ENCODE measurements around the gene FAM168B.
A peak's percentile ranks its signal among the peaks of the same experiment; 100 is the strongest.
"Not testable (repeated sequence)": the region's sequence is repeated elsewhere in the genome, so short reads cannot be mapped to it uniquely, and the experiment has no call there.

Gene FAM168B

GRCh38 chr2:131093006-131093695, at the start of gene FAM168B:
FAM168B (minus strand) TSS chr2:131093460; CDS start chr2:131082646, 10,814 bp downstream.
- DNase-seq: peak; percentile 34 to 91 (median 80)

- no peak for DNase-seq
These were observed 49.6 kb upstream of the FAM168B start for GRCh38 chr2:131142849-131143248.

GRCh38 chr2:131140581-131140980, 47.3 kb upstream of the FAM168B start:
- no peak for DNase-seq

- no peak for DNase-seq
These were observed 39.5 kb upstream of the FAM168B start for GRCh38 chr2:131132729-131133128.

GRCh38 chr2:131130298-131130596, 37.0 kb upstream of the FAM168B start:
- DNase-seq: no peak

GRCh38 chr2:131127981-131128380, 34.7 kb upstream of the FAM168B start:
- DNase-seq: no peak

- peak in 12 of 51 donors; percentile 7 to 29 (median 21) for DNase-seq
These were observed 33.8 kb upstream of the FAM168B start for GRCh38 chr2:131127076-131127475.

- peak in 1 of 51 donors; percentile 28 for DNase-seq
These were observed 33.2 kb upstream of the FAM168B start for GRCh38 chr2:131126436-131126835.

- DNase-seq: peak in 1 of 51 donors; percentile 12
These were observed 32.0 kb upstream of the FAM168B start for GRCh38 chr2:131125195-131125757.

GRCh38 chr2:131123192-131123591, 29.9 kb upstream of the FAM168B start:
- no peak for DNase-seq

- DNase-seq: no peak
These were observed 29.2 kb upstream of the FAM168B start for GRCh38 chr2:131122496-131122895.

- no peak for DNase-seq
These were observed 28.2 kb upstream of the FAM168B start for GRCh38 chr2:131121464-131121863.

GRCh38 chr2:131120815-131121317, 27.6 kb upstream of the FAM168B start:
- no peak for DNase-seq

GRCh38 chr2:131115752-131116151, 22.5 kb upstream of the FAM168B start:
- no peak for DNase-seq

GRCh38 chr2:131114950-131115349, 21.7 kb upstream of the FAM168B start:
- DNase-seq: not testable (repeated sequence)

GRCh38 chr2:131113566-131114227, 20.4 kb upstream of the FAM168B start:
- DNase-seq: no peak

- DNase-seq: no peak
These were observed 19.3 kb upstream of the FAM168B start for GRCh38 chr2:131112529-131112928.

GRCh38 chr2:131105950-131106801, 12.9 kb upstream of the FAM168B start:
- DNase-seq: peak in 8 of 51 donors; percentile 2 to 47 (median 16)

- DNase-seq: peak; percentile 56 to 95 (median 86)
These were observed 12.1 kb upstream of the FAM168B start, which contains the start of gene PLEKHB2 for GRCh38 chr2:131105156-131105949. PLEKHB2 (plus strand) TSS chr2:131105336; CDS start chr2:131120942, 15,606 bp downstream.

- DNase-seq: peak in 35 of 51 donors; percentile 53 to 89 (median 76)
These were observed 11.4 kb upstream of the FAM168B start for GRCh38 chr2:131104487-131105155.

Measured in hypothalamus (tissue), 51 donors.